Measurements from ENCODE around the gene SCGB2B2.
"Not testable (repeated sequence)": the region's sequence is repeated elsewhere in the genome, so short reads cannot be mapped to it uniquely, and the experiment has no call there.

SCGB2B2 gene

GRCh38 chr19:34676697-34677385, at the start of gene SCGB2B2:
TSS of gene SCGB2B2 (minus strand) at chr19:34677159. CDS start at chr19:34594563, 82,596 bp downstream.
- DNase-seq, result no peak

- DNase-seq, result no peak
Measured at GRCh38 chr19:34725400-34725799, 48.4 kb upstream of the SCGB2B2 start.

GRCh38 chr19:34722353-34722752, 45.4 kb upstream of the SCGB2B2 start:
- DNase-seq, result no peak

GRCh38 chr19:34715357-34715756, 38.4 kb upstream of the SCGB2B2 start:
- no peak for DNase-seq

- DNase-seq, result no peak
Measured at GRCh38 chr19:34713262-34713637, 36.3 kb upstream of the SCGB2B2 start.

- DNase-seq, result no peak
Measured at GRCh38 chr19:34712395-34713261, 35.7 kb upstream of the SCGB2B2 start.

GRCh38 chr19:34711890-34712289, 34.9 kb upstream of the SCGB2B2 start:
- DNase-seq, result no peak

GRCh38 chr19:34707661-34708060, 30.7 kb upstream of the SCGB2B2 start:
- no peak for DNase-seq

- DNase-seq, result no peak
Measured at GRCh38 chr19:34692549-34692948, 15.6 kb upstream of the SCGB2B2 start.

GRCh38 chr19:34690372-34690771, 13.4 kb upstream of the SCGB2B2 start:
- DNase-seq, result no peak

- no peak for DNase-seq
Measured at GRCh38 chr19:34688592-34688991, 11.6 kb upstream of the SCGB2B2 start.

GRCh38 chr19:34687348-34687747, 10.4 kb upstream of the SCGB2B2 start:
- DNase-seq, result no peak

- no peak for DNase-seq
Measured at GRCh38 chr19:34686455-34686854, 9.5 kb upstream of the SCGB2B2 start.

GRCh38 chr19:34685266-34685665, 8.3 kb upstream of the SCGB2B2 start:
- DNase-seq, result not testable (repeated sequence)

- DNase-seq, result no peak
Measured at GRCh38 chr19:34681478-34681877, 4.5 kb upstream of the SCGB2B2 start.

- no peak for DNase-seq
Measured at GRCh38 chr19:34678421-34678820, 1.5 kb upstream of the SCGB2B2 start.

GRCh38 chr19:34678085-34678412, 1.1 kb upstream of the SCGB2B2 start:
- no peak for DNase-seq

- DNase-seq, result peak; percentile 64
Measured at GRCh38 chr19:34677386-34678084, 576 bp upstream of the SCGB2B2 start, which contains the start of gene ZNF302. TSS of gene ZNF302 (plus strand) at chr19:34677678. CDS start at chr19:34678805, 1,127 bp downstream.

GRCh38 chr19:34675919-34676318, 1.0 kb downstream of the SCGB2B2 start:
- DNase-seq, result no peak

- no peak for DNase-seq
Measured at GRCh38 chr19:34675250-34675649, 1.7 kb downstream of the SCGB2B2 start.

- no peak for DNase-seq
Measured at GRCh38 chr19:34673590-34673989, 3.4 kb downstream of the SCGB2B2 start.

GRCh38 chr19:34671972-34672371, 5.0 kb downstream of the SCGB2B2 start:
- no peak for DNase-seq

- DNase-seq, result no peak
Measured at GRCh38 chr19:34669305-34669704, 7.7 kb downstream of the SCGB2B2 start.

- not testable (repeated sequence) for DNase-seq
Measured at GRCh38 chr19:34668690-34669089, 8.3 kb downstream of the SCGB2B2 start.
